Mesenchymal stem cell (in vitro differentiated cells and primary cell): Measurements from ENCODE around the gene FAM78A.

Source experiments
- DNase-seq: peaks from one replicate; pipeline ENCODE4 v3.0.0-alpha.2; 2013
- H2AFZ ChIP-seq: one replicate; pipeline ENCODE4 v1.6.1; 2013; ENCODE audit warnings: low read depth, mild to moderate bottlenecking, control low read depth, inconsistent platforms, low read length, moderate library complexity
- H2AK5ac ChIP-seq: 2 replicates; pipeline ENCODE4 v1.6.1; 2013; ENCODE audit warnings: low read length, moderate library complexity, mild to moderate bottlenecking, inconsistent platforms; ENCODE audit not compliant: severe bottlenecking
- H2BK120ac ChIP-seq: one replicate; pipeline ENCODE4 v1.6.1; 2013; ENCODE audit warnings: low read depth, mild to moderate bottlenecking, inconsistent platforms, low read length, moderate library complexity
- H2BK12ac ChIP-seq, 2 experiments: one replicate each; pipeline ENCODE4 v1.6.1; 2013; ENCODE audit warnings: inconsistent platforms in 2 of 2, low read length in 2 of 2, mild to moderate bottlenecking in 2 of 2, moderate library complexity in 2 of 2, control low read depth in 1 of 2
- H2BK15ac ChIP-seq: one replicate; pipeline ENCODE4 v1.6.1; 2013; ENCODE audit warnings: mild to moderate bottlenecking, low read depth, inconsistent platforms; ENCODE audit not compliant: poor library complexity, severe bottlenecking
- H2BK5ac ChIP-seq: 2 replicates; pipeline ENCODE4 v1.6.1; 2013; ENCODE audit warnings: low read depth, mild to moderate bottlenecking, low read length, control low read depth, inconsistent platforms; ENCODE audit not compliant: poor library complexity, severe bottlenecking
- H3K14ac ChIP-seq, 2 experiments: one replicate each; pipeline ENCODE4 v1.6.1; 2013; ENCODE audit warnings: inconsistent platforms in 2 of 2, low read length in 2 of 2, control low read depth in 1 of 2, mild to moderate bottlenecking in 1 of 2, moderate library complexity in 1 of 2
- H3K18ac ChIP-seq, 2 experiments: one replicate each; pipeline ENCODE4 v1.6.1; 2013; ENCODE audit warnings: inconsistent platforms in 2 of 2, low read length in 2 of 2, control low read depth in 1 of 2, low read depth in 1 of 2, mild to moderate bottlenecking in 1 of 2
- H3K23ac ChIP-seq, 2 experiments: one replicate each; pipeline ENCODE4 v1.6.1; 2013; ENCODE audit warnings: inconsistent platforms in 2 of 2, low read length in 2 of 2, mild to moderate bottlenecking in 2 of 2, moderate library complexity in 2 of 2, control low read depth in 1 of 2
- H3K27ac ChIP-seq: 2 replicates; pipeline ENCODE4 v1.5.1; 2013; ENCODE audit warnings: mild to moderate bottlenecking, moderate library complexity, low read length, control low read depth, inconsistent platforms; ENCODE audit not compliant: poor library complexity, severe bottlenecking
- H3K27me3 ChIP-seq, 2 experiments: 2 replicates each; pipeline versions ENCODE4 v1.6.1 to v1.7.0; 2013; ENCODE audit warnings: low read length in 2 of 2, mild to moderate bottlenecking in 2 of 2, moderate library complexity in 2 of 2, control low read depth in 1 of 2, inconsistent platforms in 1 of 2; ENCODE audit not compliant: control insufficient read depth in 1 of 2, insufficient read depth in 1 of 2
- H3K36me3 ChIP-seq, 2 experiments: 2 replicates each; pipeline versions ENCODE4 v1.6.1 to v1.7.0; 2013; ENCODE audit warnings: low read length in 2 of 2, control low read depth in 1 of 2, inconsistent platforms in 1 of 2, low read depth in 1 of 2, mild to moderate bottlenecking in 1 of 2; ENCODE audit not compliant: insufficient read depth in 2 of 2, control insufficient read depth in 1 of 2
- H3K4ac ChIP-seq, 2 experiments: one replicate each; pipeline ENCODE4 v1.6.1; 2013; ENCODE audit warnings: inconsistent platforms in 2 of 2, low read length in 2 of 2, mild to moderate bottlenecking in 2 of 2, moderate library complexity in 2 of 2, control low read depth in 1 of 2, low read depth in 1 of 2
- H3K4me1 ChIP-seq: 2 replicates; pipeline ENCODE4 v1.6.1; 2013; ENCODE audit warnings: low read depth, low read length, control low read depth; ENCODE audit not compliant: control insufficient read depth, insufficient read depth
- H3K4me2 ChIP-seq: 2 replicates; pipeline ENCODE4 v1.6.1; 2013; ENCODE audit warnings: low read length, mild to moderate bottlenecking, inconsistent platforms; ENCODE audit not compliant: poor library complexity, severe bottlenecking
- H3K4me3 ChIP-seq, 2 experiments: 2 replicates each; pipeline versions ENCODE4 v1.5.1 to v1.7.0; 2013; ENCODE audit warnings: low read length in 2 of 2, mild to moderate bottlenecking in 2 of 2, control low read depth in 1 of 2, low read depth in 1 of 2; ENCODE audit not compliant: insufficient read depth in 1 of 2
- H3K79me1 ChIP-seq: replicated peaks from 2 replicates; pipeline ENCODE4 v1.6.1; 2013; ENCODE audit warnings: mild to moderate bottlenecking, control low read depth, low read length, inconsistent platforms; ENCODE audit not compliant: poor library complexity, severe bottlenecking
- H3K9ac ChIP-seq: 2 replicates; pipeline ENCODE4 v1.7.0; 2013; ENCODE audit warnings: mild to moderate bottlenecking, low read length, moderate library complexity
- H3K9me3 ChIP-seq: 2 replicates; pipeline ENCODE4 v1.7.0; 2013; ENCODE audit warnings: mild to moderate bottlenecking, low read length; ENCODE audit not compliant: control insufficient read depth
- H4K8ac ChIP-seq: one replicate; pipeline ENCODE4 v1.6.1; 2013; ENCODE audit warnings: inconsistent platforms, mild to moderate bottlenecking, low read length, moderate library complexity
- H4K91ac ChIP-seq: one replicate; pipeline ENCODE4 v1.6.1; 2013; ENCODE audit warnings: mild to moderate bottlenecking, low read length, inconsistent platforms
- WGBS: methylation state at CpG from one replicate; pipeline ENCODE4 v1.1.7; 2013; ENCODE audit warnings: mixed read lengths; 5-methylcytosine and 5-hydroxymethylcytosine counted together

FAM78A gene

DNA sequence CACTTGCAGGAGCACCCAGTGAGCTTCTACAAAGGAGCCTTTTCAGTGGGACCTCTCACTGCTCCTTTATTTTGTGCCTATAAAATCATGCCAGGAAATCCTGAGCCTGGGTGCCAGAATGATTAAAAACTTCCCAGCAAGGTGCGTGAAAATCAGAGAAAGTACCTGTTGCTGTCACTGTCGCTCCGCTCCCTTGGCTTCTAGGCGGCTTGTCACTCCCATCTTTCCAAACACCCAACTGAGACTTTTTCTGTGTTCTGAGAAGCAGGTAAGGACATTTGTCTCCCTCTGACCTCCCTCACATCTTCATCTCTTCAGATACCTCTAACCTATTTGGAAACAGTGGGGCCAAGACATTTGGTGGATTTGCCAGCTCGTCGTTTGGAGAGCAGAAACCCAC, 53.9 kb downstream of the FAM78A start:
- Histone ChIP-seq H2AFZ (no peak overlapping the region), H3K9me3 (no peaks in the 10 kb centered on the region), H3K36me3 (peaks cover 17 to 55% of the 10 kb centered on the region in 2 experiments), H3K27ac (no peak overlapping the region), H2BK120ac (no peak overlapping the region), H2BK5ac (no peak overlapping the region), H3K27me3 (no peaks in the 10 kb centered on the region), H3K4me2 (no peak overlapping the region), H2BK12ac (no peak overlapping the region), H3K14ac (no peak overlapping the region), H2BK15ac (no peak overlapping the region), H3K4ac (no peak overlapping the region), H3K4me3 (no peak overlapping the region), H4K91ac (no peak overlapping the region), H3K18ac (no peak overlapping the region), H3K79me1 (peaks cover 3% of the 10 kb centered on the region), H3K9ac (no peak overlapping the region), H2AK5ac (no peak overlapping the region), H3K23ac (no peak overlapping the region), H3K4me1 (peaks cover 2% of the 10 kb centered on the region), H4K8ac (no peak overlapping the region)
- WGBS = 97% methylated on average over 6 of the region's 6 CpGs
- DNase-seq = no peak

GRCh38 chr9:131220485-131220884, 55.8 kb downstream of the FAM78A start:
- WGBS = 90% methylated on average over 2 of the region's 2 CpGs
- H3K9ac ChIP-seq = no peak overlapping the region
- DNase-seq = no peak
- no peak overlapping the region for H3K4ac ChIP-seq
- no peak overlapping the region for H2AFZ ChIP-seq
- H2BK120ac ChIP-seq = no peak overlapping the region
- H3K27me3 ChIP-seq = no peaks in the 10 kb centered on the region
- no peak overlapping the region for H2AK5ac ChIP-seq
- no peak overlapping the region for H2BK12ac ChIP-seq
- H3K9me3 ChIP-seq = no peaks in the 10 kb centered on the region
- no peak overlapping the region for H4K8ac ChIP-seq
- H3K27ac ChIP-seq = no peak overlapping the region
- peaks cover 11 to 52% of the 10 kb centered on the region in 2 experiments for H3K36me3 ChIP-seq
- no peak overlapping the region for H2BK5ac ChIP-seq
- peaks cover 3% of the 10 kb centered on the region for H3K79me1 ChIP-seq
- no peak overlapping the region for H3K14ac ChIP-seq
- no peak overlapping the region for H3K23ac ChIP-seq
- no peak overlapping the region for H3K4me2 ChIP-seq
- H3K18ac ChIP-seq = no peak overlapping the region
- H3K4me1 ChIP-seq = no peaks in the 10 kb centered on the region
- no peak overlapping the region for H3K4me3 ChIP-seq
- no peak overlapping the region for H2BK15ac ChIP-seq
- no peak overlapping the region for H4K91ac ChIP-seq

GRCh38 chr9:131218370-131218769, 57.9 kb downstream of the FAM78A start:
- H3K27me3 ChIP-seq = no peaks in the 10 kb centered on the region
- H2BK120ac ChIP-seq = no peak overlapping the region
- H2BK12ac ChIP-seq = no peak overlapping the region
- no peak overlapping the region for H3K14ac ChIP-seq
- H3K36me3 ChIP-seq = peaks cover 11 to 41% of the 10 kb centered on the region in 2 experiments
- no peak overlapping the region for H2BK15ac ChIP-seq
- H3K4me1 ChIP-seq = no peaks in the 10 kb centered on the region
- no peak overlapping the region for H4K91ac ChIP-seq
- no peak overlapping the region for H3K18ac ChIP-seq
- 92% methylated on average over 5 of the region's 5 CpGs for WGBS
- no peak overlapping the region for H3K27ac ChIP-seq
- H3K4ac ChIP-seq = no peak overlapping the region
- no peaks in the 10 kb centered on the region for H3K9me3 ChIP-seq
- no peak overlapping the region for H3K4me2 ChIP-seq
- H3K23ac ChIP-seq = no peak overlapping the region
- no peak overlapping the region for H3K4me3 ChIP-seq
- H2BK5ac ChIP-seq = no peak overlapping the region
- DNase-seq = no peak
- H2AFZ ChIP-seq = no peak overlapping the region
- no peak overlapping the region for H3K9ac ChIP-seq
- H3K79me1 ChIP-seq = peaks cover 3% of the 10 kb centered on the region
- no peak overlapping the region for H2AK5ac ChIP-seq
- no peak overlapping the region for H4K8ac ChIP-seq

DNA sequence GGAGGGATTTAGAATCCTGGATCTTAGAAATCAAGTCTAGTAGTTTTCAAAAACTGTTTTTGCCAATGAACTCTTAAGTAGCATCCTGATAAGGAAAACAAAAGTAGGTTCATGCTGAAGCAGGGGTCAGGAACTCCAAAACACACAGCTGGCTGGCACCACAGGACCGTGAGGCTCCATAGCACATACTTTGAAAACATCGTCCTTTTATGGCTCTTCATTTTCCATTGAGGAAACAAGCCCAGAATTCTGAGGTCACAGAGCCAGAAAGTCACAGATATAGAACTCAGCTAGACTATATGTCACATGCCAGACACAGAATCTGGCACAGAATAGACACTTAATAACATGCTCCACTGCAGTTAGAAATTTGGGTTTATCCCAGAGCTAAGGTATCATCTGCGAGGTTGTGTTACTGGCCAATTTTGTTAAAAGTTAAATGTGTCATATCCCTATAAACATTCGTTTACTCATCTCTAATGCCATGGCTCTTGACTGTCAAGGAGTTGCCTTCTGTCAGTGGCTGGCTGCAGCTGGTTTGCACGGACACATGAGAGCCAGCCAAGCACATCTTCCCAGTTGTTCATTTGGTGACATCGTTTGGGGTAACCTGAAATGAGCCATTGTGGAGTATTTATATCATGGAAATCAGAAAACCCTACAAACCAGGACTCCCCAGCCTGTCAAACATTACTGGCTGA, 58.8 kb downstream of the FAM78A start:
- peaks cover 3% of the 10 kb centered on the region for H3K79me1 ChIP-seq
- no peak for DNase-seq

More for the DNA sequence above, 58.8 kb downstream of the FAM78A start:
- Histone ChIP-seq H4K8ac (no peak overlapping the region), H3K4me1 (no peaks in the 10 kb centered on the region), H3K4me2 (no peak overlapping the region), H3K4ac (no peak overlapping the region), H3K36me3 (peaks cover 11 to 36% of the 10 kb centered on the region in 2 experiments), H2AK5ac (no peak overlapping the region), H2BK12ac (no peak overlapping the region), H3K14ac (no peak overlapping the region), H3K9ac (no peak overlapping the region), H2BK5ac (no peak overlapping the region), H2BK15ac (no peak overlapping the region), H2BK120ac (no peak overlapping the region), H3K27me3 (no peaks in the 10 kb centered on the region), H3K23ac (no peak overlapping the region), H4K91ac (no peak overlapping the region), H3K27ac (no peak overlapping the region), H3K18ac (no peak overlapping the region), H3K4me3 (no peak overlapping the region), H2AFZ (no peak overlapping the region), H3K9me3 (peaks cover under 1% of the 10 kb centered on the region)
- WGBS = 92% methylated on average over 4 of the region's 6 CpGs
